Stimulated activated CD8-positive, alpha-beta memory T cell treated with anti-CD3 and anti-CD28 coated beads, Interleukin-4, amount 100 ng/mL, for 1 hour (primary cell): ENCODE data around the gene CA12.
"Not testable (repeated sequence)": the region's sequence is repeated elsewhere in the genome, so short reads cannot be mapped to it uniquely, and the experiment has no call there.

Experiments
- DNase-seq, 2 donors: peaks; one replicate each; pipeline ENCODE4 v3.0.0-alpha.2; 2020; ENCODE audit warnings: low read depth in 2 of 2, low spot score in 1 of 2

CA12 gene

GRCh38 chr15:63339006-63339766 is 42.5 kb downstream of the CA12 start:
- no peak for DNase-seq

GRCh38 chr15:63338170-63338569 is 43.5 kb downstream of the CA12 start:
- no peak for DNase-seq

GRCh38 chr15:63337046-63337445 is 44.6 kb downstream of the CA12 start:
- no peak for DNase-seq

- DNase-seq, result no peak
These were observed 46.0 kb downstream of the CA12 start for GRCh38 chr15:63335543-63336240.

- DNase-seq, result no peak
These were observed 46.8 kb downstream of the CA12 start for GRCh38 chr15:63334821-63335220.

GRCh38 chr15:63332367-63333124 is 49.1 kb downstream of the CA12 start:
- no peak for DNase-seq

- DNase-seq, result no peak
These were observed 50.2 kb downstream of the CA12 start for GRCh38 chr15:63331456-63331855.

- no peak for DNase-seq
These were observed 50.7 kb downstream of the CA12 start for GRCh38 chr15:63330926-63331325.

GRCh38 chr15:63329567-63330350 is 51.9 kb downstream of the CA12 start:
- no peak for DNase-seq

GRCh38 chr15:63327648-63328421 is 53.8 kb downstream of the CA12 start:
- DNase-seq, result no peak

GRCh38 chr15:63324770-63325169 is 56.9 kb downstream of the CA12 start:
- DNase-seq, result no peak

- no peak for DNase-seq
These were observed 57.7 kb downstream of the CA12 start for GRCh38 chr15:63323798-63324563.

GRCh38 chr15:63322541-63322940 is 59.1 kb downstream of the CA12 start:
- DNase-seq, result no peak

GRCh38 chr15:63321462-63321861 is 60.2 kb downstream of the CA12 start:
- DNase-seq, result no peak

GRCh38 chr15:63320981-63321380 is 60.7 kb downstream of the CA12 start:
- not testable (repeated sequence) for DNase-seq

GRCh38 chr15:63320446-63320845 is 61.2 kb downstream of the CA12 start:
- not testable (repeated sequence) for DNase-seq

- no peak for DNase-seq
These were observed 62.6 kb downstream of the CA12 start for GRCh38 chr15:63319065-63319464.

- no peak for DNase-seq
These were observed 63.3 kb downstream of the CA12 start for GRCh38 chr15:63318344-63318743.

- DNase-seq, result no peak
These were observed 67.2 kb downstream of the CA12 start for GRCh38 chr15:63314409-63314808.

GRCh38 chr15:63313825-63314224 is 67.8 kb downstream of the CA12 start:
- no peak for DNase-seq
